BLaER1 (cell line): ENCODE measurements around the gene KRTAP12-3.

Experiments
- H3K27ac ChIP-seq: shearing (Covaris generic); formaldehyde crosslinking; 2 replicates; pipeline ENCODE4 v1.8.1; 2022
- H3K27me3 ChIP-seq: shearing (Covaris generic); formaldehyde crosslinking; 2 replicates; pipeline ENCODE4 v1.8.1; 2022
- H3K36me3 ChIP-seq: shearing (Covaris generic); formaldehyde crosslinking; 2 replicates; pipeline ENCODE4 v1.8.1; 2022
- H3K4me1 ChIP-seq: shearing (Covaris generic); formaldehyde crosslinking; 2 replicates; pipeline ENCODE4 v1.8.1; 2022
- H3K4me2 ChIP-seq: shearing (Covaris generic); formaldehyde crosslinking; 2 replicates; pipeline ENCODE4 v1.8.1; 2022
- H3K4me3 ChIP-seq: shearing (Covaris generic); formaldehyde crosslinking; 2 replicates; pipeline ENCODE4 v1.8.1; 2022
- H3K9ac ChIP-seq: shearing (Covaris generic); formaldehyde crosslinking; 2 replicates; pipeline ENCODE4 v1.8.1; 2022
- H3K9me3 ChIP-seq: shearing (Covaris generic); formaldehyde crosslinking; 2 replicates; pipeline ENCODE4 v1.8.1; 2022
- H4K20me1 ChIP-seq: shearing (Covaris generic); formaldehyde crosslinking; 2 replicates; pipeline ENCODE4 v1.8.1; 2022
- Cebpa-rat ChIP-seq: shearing (Covaris generic); IDR thresholded peaks from 2 replicates; pipeline ENCODE4 v1.8.1; 2022

The KRTAP12-3 gene

DNA sequence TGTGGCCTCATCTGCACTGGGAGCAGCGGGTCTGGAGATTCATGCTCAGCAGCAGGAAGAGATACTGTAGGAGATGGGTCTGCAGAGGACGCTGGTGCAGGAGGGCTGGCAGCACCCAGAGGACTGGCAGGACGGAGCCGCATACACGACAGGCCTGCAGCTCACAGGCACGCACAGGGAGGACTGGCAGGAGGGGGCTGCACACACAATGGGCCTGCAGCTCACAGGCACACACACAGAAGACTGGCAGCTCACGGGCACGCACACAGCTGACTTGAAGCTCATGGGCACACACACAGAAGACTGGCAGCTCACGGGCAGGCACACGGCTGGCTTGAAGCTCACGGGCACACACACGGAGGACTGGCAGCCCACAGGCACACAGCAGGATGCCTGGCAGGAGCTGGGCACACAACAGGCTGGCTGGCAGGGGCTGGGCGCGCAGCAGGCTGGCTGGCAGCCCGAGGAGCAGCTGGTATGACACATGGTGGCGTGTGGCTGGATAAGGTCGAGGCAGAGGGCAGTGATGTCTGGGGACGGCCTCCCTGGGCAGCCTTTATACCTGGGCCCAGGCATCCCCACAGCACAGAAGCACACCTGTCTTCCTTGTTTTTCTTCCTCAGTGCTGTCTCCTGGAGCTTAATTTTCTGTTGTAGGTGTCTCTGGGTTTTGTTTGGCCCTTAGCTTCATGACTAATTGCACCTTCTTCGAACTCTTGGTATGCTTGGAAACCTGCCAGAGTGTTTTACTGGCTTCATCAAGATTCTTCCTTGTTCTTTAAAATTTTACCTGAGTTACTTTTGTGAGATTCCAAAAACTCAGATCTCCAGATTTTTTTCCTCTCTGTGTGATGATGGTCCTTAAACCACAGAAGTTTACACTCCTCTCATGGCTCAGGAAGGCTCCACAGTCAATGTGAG lies 8.9 kb downstream of the KRTAP12-3 start, which contains the start of gene KRTAP12-2:
Gene KRTAP12-2 (minus strand): TSS at position 527 of the 920 bp plus-strand sequence. CDS start 41 bp downstream, at position 486.
- H3K9me3 ChIP-seq: peaks cover 39% of the 10 kb centered on the region
- no peaks in the 10 kb centered on the region for H3K4me1 ChIP-seq
- no peaks in the 10 kb centered on the region for H3K27me3 ChIP-seq
- H3K9ac ChIP-seq: no peak within 1 kb of the TSS
- TF ChIP-seq Cebpa-rat: no peak
- no peaks in the 10 kb centered on the region for H4K20me1 ChIP-seq
- no peaks in the 10 kb centered on the region for H3K36me3 ChIP-seq
- no peak within 1 kb of the TSS for H3K4me3 ChIP-seq
- no peak within 1 kb of the TSS for H3K27ac ChIP-seq
- H3K4me2 ChIP-seq: no peak within 1 kb of the TSS

DNA sequence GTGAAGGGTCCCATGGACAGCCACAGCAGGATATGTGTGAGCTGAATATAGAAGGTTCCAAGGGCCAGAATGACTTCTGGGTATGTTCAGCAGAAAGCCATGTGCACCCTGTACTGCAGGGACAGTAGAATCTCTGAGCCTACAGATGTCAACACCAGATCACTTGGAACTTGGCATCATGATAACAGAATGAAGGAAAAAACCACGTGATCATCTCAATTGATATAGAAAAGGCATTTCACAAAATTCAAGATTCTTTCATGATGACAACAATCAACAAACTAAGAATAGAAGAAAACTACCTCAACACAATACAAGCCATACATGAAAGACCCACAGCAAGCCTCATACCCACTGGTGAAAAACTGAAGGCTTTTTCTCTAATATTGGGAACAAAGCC lies 9.9 kb downstream of the KRTAP12-3 start:
- Histone ChIP-seq H4K20me1 (no peaks in the 10 kb centered on the region), H3K4me3 (no peak overlapping the region), H3K9me3 (peaks cover 47% of the 10 kb centered on the region), H3K27ac (no peak overlapping the region), H3K27me3 (no peaks in the 10 kb centered on the region), H3K4me1 (no peaks in the 10 kb centered on the region), H3K9ac (no peak overlapping the region), H3K36me3 (no peaks in the 10 kb centered on the region), H3K4me2 (no peak overlapping the region)
- no peak for TF ChIP-seq Cebpa-rat

DNA sequence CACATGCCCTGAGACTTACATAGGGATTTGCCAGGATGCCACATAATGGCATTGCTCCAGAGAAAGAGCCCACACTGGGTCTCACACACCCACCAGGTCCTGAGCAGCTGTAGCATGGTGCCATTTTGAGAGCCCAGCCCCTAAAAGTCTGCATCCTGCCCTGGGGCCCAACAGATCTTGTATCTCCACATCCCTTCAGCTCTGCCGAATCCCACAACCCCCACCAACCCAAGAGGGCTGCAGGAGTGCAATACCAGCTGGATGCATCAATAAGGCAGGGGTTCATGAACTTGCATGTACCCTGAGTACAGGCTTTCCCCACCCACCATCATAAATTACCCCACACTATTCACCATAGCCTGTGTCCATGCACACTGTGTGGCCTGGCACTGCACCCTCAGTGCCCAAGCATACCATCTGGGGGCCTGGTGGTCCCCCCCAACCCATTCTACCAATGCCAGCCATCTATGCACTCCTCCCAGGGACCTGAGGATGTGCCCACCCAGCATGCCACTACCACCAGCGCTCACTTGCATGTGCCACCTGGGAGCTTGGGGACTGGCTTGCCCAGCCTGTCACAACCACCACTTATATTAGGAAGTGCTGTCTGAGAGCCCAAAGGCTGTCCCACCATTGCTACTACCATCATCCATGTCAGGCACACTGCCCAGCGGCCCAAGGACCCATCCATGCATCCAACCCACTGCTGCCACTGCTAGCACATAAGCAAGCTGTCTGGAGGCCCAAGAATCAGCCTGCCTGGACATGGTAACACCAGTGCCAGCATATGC lies 13.1 kb downstream of the KRTAP12-3 start:
- Histone ChIP-seq H3K36me3 (no peaks in the 10 kb centered on the region), H3K4me3 (no peak overlapping the region), H3K4me1 (no peaks in the 10 kb centered on the region), H3K9ac (no peak overlapping the region), H3K9me3 (peaks cover 61% of the 10 kb centered on the region), H3K27me3 (no peaks in the 10 kb centered on the region), H4K20me1 (no peaks in the 10 kb centered on the region), H3K4me2 (no peak overlapping the region), H3K27ac (no peak overlapping the region)
- no peak for TF ChIP-seq Cebpa-rat

DNA sequence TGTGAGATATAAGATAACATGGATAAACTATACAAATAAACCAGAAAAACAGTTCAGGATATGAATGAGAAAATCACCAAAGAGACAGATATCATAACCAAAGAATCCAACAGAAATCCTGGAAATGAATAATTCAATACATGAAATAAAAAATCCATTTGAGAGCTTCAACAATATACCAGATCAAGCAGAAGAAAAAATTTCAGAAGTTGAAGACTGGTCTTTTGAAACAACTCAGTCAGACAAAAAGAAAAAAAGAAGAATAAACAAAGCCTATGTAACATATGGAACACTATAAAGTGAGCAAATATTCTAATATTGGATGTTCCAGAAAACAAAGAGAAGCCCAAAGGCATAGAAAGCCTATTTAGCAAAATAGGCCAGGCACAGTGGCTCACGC lies 14.2 kb downstream of the KRTAP12-3 start:
- Histone ChIP-seq H3K4me3 (no peak overlapping the region), H4K20me1 (no peaks in the 10 kb centered on the region), H3K9ac (no peak overlapping the region), H3K4me1 (no peaks in the 10 kb centered on the region), H3K4me2 (no peak overlapping the region), H3K27me3 (no peaks in the 10 kb centered on the region), H3K27ac (no peak overlapping the region), H3K36me3 (no peaks in the 10 kb centered on the region), H3K9me3 (peaks cover 63% of the 10 kb centered on the region)
- TF ChIP-seq Cebpa-rat: no peak

DNA sequence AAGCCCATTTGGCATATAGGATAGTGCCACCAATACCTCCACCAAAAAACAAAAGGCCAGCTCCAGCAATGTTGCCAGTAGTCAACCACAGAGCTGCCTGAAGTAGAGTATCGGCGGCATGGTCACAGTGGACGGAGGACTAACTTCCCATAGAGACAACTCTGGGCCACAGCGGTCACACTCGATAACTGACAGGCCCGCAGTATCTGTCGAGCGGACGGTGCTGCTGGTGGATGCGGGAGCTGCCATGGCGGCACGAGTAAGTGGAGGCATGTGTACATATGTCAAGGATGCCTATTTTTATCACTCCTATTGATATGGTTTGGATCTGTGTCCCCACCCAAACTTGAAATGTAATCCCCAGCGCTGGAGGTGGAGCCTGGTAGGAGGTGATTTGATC lies 20.1 kb downstream of the KRTAP12-3 start:
- H3K27me3 ChIP-seq: no peaks in the 10 kb centered on the region

DNA sequence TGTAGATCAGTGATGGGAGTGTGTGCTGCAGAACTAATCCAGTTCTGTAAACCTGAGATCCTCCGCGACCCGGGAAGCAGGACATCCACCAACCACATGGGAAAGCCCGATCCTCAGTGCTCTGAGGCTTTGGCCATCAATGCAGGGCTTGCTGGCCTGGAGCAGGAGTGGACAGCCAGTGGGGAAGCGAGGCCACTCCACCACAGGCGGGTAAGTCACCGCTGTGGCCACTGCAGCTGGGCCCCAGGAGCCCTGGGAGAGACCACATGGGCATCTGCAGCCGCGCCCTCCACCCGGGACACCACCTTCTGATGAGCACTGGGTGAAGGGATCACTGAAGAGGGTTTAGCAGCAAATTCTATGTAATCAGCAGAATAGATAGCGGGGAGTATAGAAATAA lies 23.4 kb downstream of the KRTAP12-3 start:
- TF ChIP-seq Cebpa-rat: no peak
- Histone ChIP-seq H3K27me3 (no peaks in the 10 kb centered on the region), H4K20me1 (no peaks in the 10 kb centered on the region), H3K9me3 (no peaks in the 10 kb centered on the region), H3K9ac (no peak overlapping the region), H3K4me2 (no peak overlapping the region), H3K4me3 (no peak overlapping the region), H3K27ac (no peak overlapping the region), H3K4me1 (no peaks in the 10 kb centered on the region), H3K36me3 (no peaks in the 10 kb centered on the region)

More for the DNA sequence above, 20.1 kb downstream of the KRTAP12-3 start:
- peaks cover 17% of the 10 kb centered on the region for H3K9me3 ChIP-seq
- no peaks in the 10 kb centered on the region for H3K4me1 ChIP-seq
- H4K20me1 ChIP-seq: no peaks in the 10 kb centered on the region
- no peak overlapping the region for H3K9ac ChIP-seq
- no peak for TF ChIP-seq Cebpa-rat
- H3K4me3 ChIP-seq: no peak overlapping the region
- H3K27ac ChIP-seq: no peak overlapping the region
- H3K36me3 ChIP-seq: no peaks in the 10 kb centered on the region
- H3K4me2 ChIP-seq: no peak overlapping the region

DNA sequence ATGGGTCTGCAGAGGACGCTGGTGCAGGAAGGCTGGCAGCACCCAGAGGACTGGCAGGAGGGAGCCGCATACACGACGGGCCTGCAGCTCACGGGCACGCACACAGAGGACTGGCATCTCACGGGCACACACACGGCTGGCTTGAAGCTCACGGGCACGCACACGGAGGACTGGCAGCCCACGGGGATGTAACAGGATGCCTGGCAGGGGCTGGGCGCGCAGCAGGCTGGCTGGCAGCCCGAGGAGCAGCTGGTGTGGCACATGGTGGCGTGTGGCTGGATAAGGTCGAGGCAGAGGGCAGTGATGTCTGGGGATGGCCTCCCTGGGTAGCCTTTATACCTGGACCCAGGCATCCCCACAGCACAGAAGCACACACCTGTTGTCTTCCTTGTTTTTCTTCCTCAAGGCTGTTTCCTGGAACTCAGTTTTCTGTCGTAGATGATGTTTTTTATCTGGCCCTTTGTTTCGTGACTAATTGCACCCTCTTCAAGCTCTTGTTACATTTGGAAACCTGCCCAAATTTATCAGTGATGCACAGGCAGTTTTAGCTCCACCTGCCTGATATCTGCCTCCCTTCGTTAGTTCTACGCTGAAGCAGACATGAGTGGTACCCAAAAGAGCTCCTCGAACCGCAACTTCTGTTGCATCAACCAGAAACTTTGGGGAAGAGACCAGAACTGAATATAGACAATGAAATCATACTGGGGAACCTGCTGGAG lies 24.3 kb downstream of the KRTAP12-3 start, which contains the start of gene KRTAP12-1:
Gene KRTAP12-1 (minus strand): TSS at position 303 of the 719 bp plus-strand sequence. CDS start 40 bp downstream, at position 263.
- H3K4me2 ChIP-seq: no peak within 1 kb of the TSS
- H3K9me3 ChIP-seq: no peaks in the 10 kb centered on the region
- no peak within 1 kb of the TSS for H3K4me3 ChIP-seq
- no peaks in the 10 kb centered on the region for H3K4me1 ChIP-seq
- no peaks in the 10 kb centered on the region for H3K27me3 ChIP-seq
- no peaks in the 10 kb centered on the region for H3K36me3 ChIP-seq
- no peak within 1 kb of the TSS for H3K9ac ChIP-seq
- TF ChIP-seq Cebpa-rat: no peak
- no peaks in the 10 kb centered on the region for H4K20me1 ChIP-seq
- no peak within 1 kb of the TSS for H3K27ac ChIP-seq

DNA sequence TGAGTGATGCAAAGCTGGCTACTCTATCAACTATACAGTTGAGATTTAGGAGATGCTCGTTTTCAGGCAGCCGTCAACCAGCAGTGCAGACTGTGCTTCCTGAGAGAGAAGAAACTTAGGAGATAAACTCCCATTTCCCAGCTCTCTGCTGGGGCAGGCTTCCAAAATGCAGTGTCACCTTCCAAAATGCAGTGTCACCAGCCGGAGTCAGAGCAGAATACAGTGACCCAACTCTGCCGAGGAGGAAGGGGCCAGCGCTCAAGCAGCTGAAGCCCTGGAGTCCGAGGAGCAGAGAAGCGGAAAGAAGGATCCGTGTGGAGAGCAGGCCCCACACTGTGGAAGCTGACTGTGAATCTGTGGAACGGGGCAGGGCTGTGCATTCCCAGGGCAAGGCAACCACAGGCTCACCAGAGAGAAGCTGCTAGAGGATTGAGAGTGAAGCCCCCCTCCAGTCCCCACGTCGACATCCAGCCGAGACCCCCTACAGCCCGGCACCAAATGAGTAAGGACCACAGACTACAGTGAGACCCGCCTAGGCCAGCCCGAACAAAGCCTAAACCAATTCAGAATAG lies 24.9 kb downstream of the KRTAP12-3 start:
- no peak overlapping the region for H3K27ac ChIP-seq
- no peaks in the 10 kb centered on the region for H3K27me3 ChIP-seq
- H3K9me3 ChIP-seq: no peaks in the 10 kb centered on the region
- no peaks in the 10 kb centered on the region for H3K4me1 ChIP-seq
- H3K36me3 ChIP-seq: no peaks in the 10 kb centered on the region
- no peak overlapping the region for H3K4me2 ChIP-seq
- H3K4me3 ChIP-seq: no peak overlapping the region
- H3K9ac ChIP-seq: no peak overlapping the region
- no peak for TF ChIP-seq Cebpa-rat
- H4K20me1 ChIP-seq: no peaks in the 10 kb centered on the region

DNA sequence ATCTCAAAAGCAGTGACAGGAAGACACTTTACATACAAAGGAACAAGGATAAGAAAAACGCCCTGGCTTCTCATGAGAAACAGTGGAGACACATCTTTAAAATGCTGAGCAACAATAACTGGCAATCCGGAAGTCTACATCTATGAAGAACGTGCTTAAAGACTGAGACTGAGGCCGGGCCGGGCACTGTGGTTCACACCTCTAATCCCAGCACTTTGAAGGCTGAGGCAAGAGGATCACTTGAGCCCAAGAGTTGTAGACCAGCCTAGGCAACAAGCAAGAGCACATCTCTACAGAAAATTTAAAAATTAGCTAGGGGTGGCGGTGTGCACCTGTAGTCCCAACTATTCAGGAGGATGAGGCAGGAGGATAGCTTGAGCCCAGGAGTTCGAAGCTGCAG lies 26.3 kb downstream of the KRTAP12-3 start:
- Histone ChIP-seq H3K27me3 (no peaks in the 10 kb centered on the region), H3K4me2 (no peak overlapping the region), H4K20me1 (no peaks in the 10 kb centered on the region), H3K4me3 (no peak overlapping the region), H3K27ac (no peak overlapping the region), H3K36me3 (no peaks in the 10 kb centered on the region), H3K9me3 (no peaks in the 10 kb centered on the region), H3K4me1 (no peaks in the 10 kb centered on the region), H3K9ac (no peak overlapping the region)
- no peak for TF ChIP-seq Cebpa-rat
